Osteocyte (in vitro differentiated cells): ENCODE measurements around the gene GNA12. TPM values are rescaled to one million over a fixed set of nuclear protein-coding genes. Genes with fewer than 3 reads are reported as not detected.

Experiments used
- DNase-seq: peaks from one replicate; pipeline ENCODE4 v3.0.0; 2021; ENCODE audit warnings: mixed read lengths; ENCODE audit not compliant: unreplicated experiment; ENCODE audit errors: extremely low spot score
- H3K27ac Mint-ChIP-seq: one replicate; pipeline ENCODE4 v1.8.0; 2021; ENCODE audit warnings: mild to moderate bottlenecking, mixed read lengths; ENCODE audit not compliant: unreplicated experiment
- H3K27me3 Mint-ChIP-seq: one replicate; pipeline ENCODE4 v1.8.0; 2021; ENCODE audit warnings: mixed read lengths; ENCODE audit not compliant: unreplicated experiment
- H3K36me3 Mint-ChIP-seq: one replicate; pipeline ENCODE4 v1.8.0; 2021; ENCODE audit warnings: mixed read lengths; ENCODE audit not compliant: unreplicated experiment
- H3K4me1 Mint-ChIP-seq: one replicate; pipeline ENCODE4 v1.8.0; 2021; ENCODE audit warnings: mixed read lengths; ENCODE audit not compliant: unreplicated experiment
- H3K4me3 Mint-ChIP-seq: one replicate; pipeline ENCODE4 v1.8.0; 2021; ENCODE audit warnings: mild to moderate bottlenecking, moderate library complexity, mixed read lengths; ENCODE audit not compliant: unreplicated experiment
- H3K9me3 Mint-ChIP-seq: one replicate; pipeline ENCODE4 v1.8.0; 2021; ENCODE audit warnings: mixed read lengths; ENCODE audit not compliant: unreplicated experiment
- total RNA-seq: library from RNA; stranded (reverse); gene quantifications from 2 replicates; pipeline ENCODE4 v1.2.1, GENCODE V29; 2021
- TF ChIP-seq, protein P1 (sequence below): fragments of 200-600 bp; sonication (generic); IDR thresholded peaks from 2 replicates; pipeline ENCODE4 v1.5.0; 2021; ENCODE audit warnings: antibody characterized with exemption, mild to moderate bottlenecking, moderate library complexity

The GNA12 gene
- total RNA-seq, 1 donor from 2014 or later = 69.5 TPM

DNA sequence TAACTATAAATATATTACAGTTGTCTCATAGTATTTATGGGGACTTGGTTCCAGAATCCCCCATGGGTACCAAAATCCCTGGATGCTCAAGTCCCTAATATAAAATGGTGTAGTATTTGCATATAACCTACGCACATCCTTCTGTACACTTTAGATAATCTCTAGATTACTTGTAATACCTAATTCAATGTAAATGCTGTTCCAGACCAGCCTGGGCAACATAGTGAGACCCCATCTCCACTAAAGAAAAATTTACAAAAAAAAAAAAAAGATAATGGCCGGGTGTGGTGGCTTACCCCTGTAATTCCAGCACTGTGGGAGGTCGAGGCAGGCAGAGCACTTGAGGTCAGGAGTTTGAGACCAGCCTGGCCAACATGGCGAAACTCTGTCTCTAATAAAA lies 17.4 kb upstream of the GNA12 start:
- Mint-ChIP-seq H3K4me1 (peaks cover 25% of the 10 kb centered on the region), H3K9me3 (no peaks in the 10 kb centered on the region), H3K27me3 (no peaks in the 10 kb centered on the region), H3K36me3 (no peaks in the 10 kb centered on the region), H3K4me3 (no peak overlapping the region), H3K27ac (no peak overlapping the region)
- TF ChIP-seq, protein P1, sequence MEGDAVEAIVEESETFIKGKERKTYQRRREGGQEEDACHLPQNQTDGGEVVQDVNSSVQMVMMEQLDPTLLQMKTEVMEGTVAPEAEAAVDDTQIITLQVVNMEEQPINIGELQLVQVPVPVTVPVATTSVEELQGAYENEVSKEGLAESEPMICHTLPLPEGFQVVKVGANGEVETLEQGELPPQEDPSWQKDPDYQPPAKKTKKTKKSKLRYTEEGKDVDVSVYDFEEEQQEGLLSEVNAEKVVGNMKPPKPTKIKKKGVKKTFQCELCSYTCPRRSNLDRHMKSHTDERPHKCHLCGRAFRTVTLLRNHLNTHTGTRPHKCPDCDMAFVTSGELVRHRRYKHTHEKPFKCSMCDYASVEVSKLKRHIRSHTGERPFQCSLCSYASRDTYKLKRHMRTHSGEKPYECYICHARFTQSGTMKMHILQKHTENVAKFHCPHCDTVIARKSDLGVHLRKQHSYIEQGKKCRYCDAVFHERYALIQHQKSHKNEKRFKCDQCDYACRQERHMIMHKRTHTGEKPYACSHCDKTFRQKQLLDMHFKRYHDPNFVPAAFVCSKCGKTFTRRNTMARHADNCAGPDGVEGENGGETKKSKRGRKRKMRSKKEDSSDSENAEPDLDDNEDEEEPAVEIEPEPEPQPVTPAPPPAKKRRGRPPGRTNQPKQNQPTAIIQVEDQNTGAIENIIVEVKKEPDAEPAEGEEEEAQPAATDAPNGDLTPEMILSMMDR = no peak
- DNase-seq = no peak

DNA sequence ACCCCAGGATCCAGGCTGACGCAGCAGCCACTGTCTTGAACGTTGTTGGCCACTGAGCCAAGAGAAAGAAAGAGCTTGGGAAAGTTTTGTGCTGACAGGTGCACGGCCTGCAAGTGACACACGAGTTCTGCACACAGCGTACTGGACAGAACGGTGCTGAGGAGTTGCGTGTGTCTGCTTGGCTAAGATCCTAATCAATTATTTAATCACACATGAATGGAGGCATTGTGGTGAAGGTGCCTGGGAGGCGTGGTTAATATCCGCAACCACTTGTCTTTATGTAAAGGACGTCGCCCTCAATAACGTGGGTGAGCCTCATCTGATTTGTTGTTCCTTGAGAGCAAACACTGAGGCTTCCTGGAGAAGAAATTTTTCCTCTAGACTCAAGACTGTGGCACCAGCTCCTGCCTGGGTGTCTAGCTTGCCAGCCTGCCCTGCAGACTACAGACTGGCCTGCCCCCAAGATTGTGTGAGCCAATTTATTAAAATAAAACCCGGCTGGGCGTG lies 16.6 kb upstream of the GNA12 start:
- Mint-ChIP-seq H3K4me1 (peaks cover 25% of the 10 kb centered on the region), H3K4me3 (no peak overlapping the region), H3K27ac (no peak overlapping the region), H3K27me3 (no peaks in the 10 kb centered on the region), H3K36me3 (no peaks in the 10 kb centered on the region), H3K9me3 (no peaks in the 10 kb centered on the region)
- no peak for DNase-seq
- TF ChIP-seq, protein P1 = no peak

DNA sequence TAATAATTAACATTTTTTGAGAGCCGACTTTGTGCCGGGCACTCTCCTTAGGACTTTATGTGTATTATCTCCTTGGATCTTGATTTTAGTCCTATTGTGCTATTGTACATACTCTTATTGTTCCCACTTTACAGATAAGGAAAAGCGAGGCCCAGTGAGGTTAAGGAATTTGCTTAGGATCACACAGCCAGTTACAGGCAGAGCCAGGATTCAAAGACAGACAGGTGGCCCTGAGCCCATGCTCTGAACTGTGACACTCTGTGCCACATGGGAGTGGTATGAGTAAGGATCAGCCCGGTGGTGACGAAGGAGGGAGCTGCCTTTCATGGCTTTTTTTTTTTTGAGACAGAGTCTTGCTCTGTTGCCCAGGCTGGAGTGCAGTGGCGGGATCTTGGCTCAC lies 15.8 kb upstream of the GNA12 start:
- Mint-ChIP-seq H3K9me3 (no peaks in the 10 kb centered on the region), H3K27ac (no peak overlapping the region), H3K4me1 (peaks cover 24% of the 10 kb centered on the region), H3K4me3 (no peak overlapping the region), H3K27me3 (no peaks in the 10 kb centered on the region), H3K36me3 (no peaks in the 10 kb centered on the region)
- TF ChIP-seq, protein P1 = no peak
- DNase-seq = no peak

DNA sequence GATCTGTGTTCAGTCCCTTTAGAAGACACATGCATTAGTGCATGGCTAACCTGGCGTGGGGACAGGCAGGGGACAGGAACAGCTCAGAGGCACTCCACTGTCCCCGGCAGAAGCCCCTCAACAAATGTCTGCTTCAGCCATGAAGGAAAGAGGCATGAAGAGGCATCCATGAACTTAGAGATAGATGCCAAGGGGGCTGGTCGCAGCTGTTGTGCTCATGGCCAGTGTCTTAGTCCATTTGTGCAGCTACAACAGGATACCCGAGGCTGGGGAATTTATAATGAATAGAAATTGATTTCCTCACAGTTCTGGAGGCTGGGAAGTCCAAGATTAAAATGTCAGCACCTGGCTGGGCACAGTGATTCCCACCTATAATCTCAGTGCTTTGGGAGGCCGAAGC lies 14.5 kb upstream of the GNA12 start:
- H3K27me3 Mint-ChIP-seq = no peaks in the 10 kb centered on the region
- H3K9me3 Mint-ChIP-seq = no peaks in the 10 kb centered on the region
- H3K27ac Mint-ChIP-seq = no peak overlapping the region
- TF ChIP-seq, protein P1 = no peak
- H3K4me3 Mint-ChIP-seq = no peak overlapping the region
- H3K36me3 Mint-ChIP-seq = no peaks in the 10 kb centered on the region
- peaks cover 14% of the 10 kb centered on the region for H3K4me1 Mint-ChIP-seq
- no peak for DNase-seq

DNA sequence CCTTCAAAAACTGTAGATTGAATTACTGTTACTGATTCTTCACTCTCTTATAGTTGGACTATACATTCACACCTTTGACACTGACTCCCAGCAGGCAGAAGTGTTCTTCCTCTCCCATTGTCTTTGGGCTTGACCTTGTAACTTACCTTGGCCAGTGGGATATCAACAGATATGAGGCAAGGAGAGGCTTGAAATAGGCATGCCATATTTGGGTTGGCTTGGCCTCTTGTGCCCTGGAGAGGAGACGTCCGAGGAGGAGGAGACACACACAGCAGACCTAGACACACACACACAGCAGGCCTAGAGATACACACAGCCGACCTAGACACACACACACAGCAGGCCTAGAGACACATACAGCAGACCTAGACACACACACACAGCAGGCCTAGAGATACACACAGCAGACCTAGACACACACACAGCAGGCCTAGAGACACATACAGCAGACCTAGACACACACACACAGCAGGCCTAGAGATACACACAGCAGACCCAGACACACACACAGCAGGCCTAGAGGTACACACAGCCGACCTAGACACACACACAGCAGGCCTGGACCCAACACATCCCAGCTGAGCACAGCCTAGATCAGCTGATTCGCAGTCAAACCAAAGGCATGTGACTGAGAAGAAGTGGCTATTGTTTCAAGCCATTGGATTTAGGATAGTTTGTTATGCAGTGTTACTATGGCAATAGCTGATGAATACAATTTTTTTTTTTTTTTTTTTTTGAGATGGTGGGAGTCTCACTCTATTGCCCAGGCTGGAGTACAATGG lies 12.5 kb upstream of the GNA12 start:
- TF ChIP-seq, protein P1 = no peak
- no peaks in the 10 kb centered on the region for H3K9me3 Mint-ChIP-seq
- DNase-seq = no peak
- peaks cover 5% of the 10 kb centered on the region for H3K4me1 Mint-ChIP-seq
- H3K36me3 Mint-ChIP-seq = no peaks in the 10 kb centered on the region
- H3K4me3 Mint-ChIP-seq = no peak overlapping the region
- no peaks in the 10 kb centered on the region for H3K27me3 Mint-ChIP-seq
- no peak overlapping the region for H3K27ac Mint-ChIP-seq
